HG03103 (cell line): ENCODE measurements around the gene CFAP74.

Experiments used
- ATAC-seq: cut with Tn5 transposase; IDR thresholded peaks from one replicate; pipeline ENCODE4 v1.9.1; 2021; ENCODE audit warnings: low read depth; ENCODE audit not compliant: unreplicated experiment

The CFAP74 gene

GRCh38 chr1:2019571-2020309 is 16.2 kb upstream of the CFAP74 start:
- no peak for ATAC-seq

GRCh38 chr1:2019172-2019543 is 15.6 kb upstream of the CFAP74 start, which contains the start of gene GABRD:
Gene GABRD, plus strand, starts transcription at chr1:2019345. Its CDS starts 79 bp downstream, at chr1:2019424.
- no peak for ATAC-seq

GRCh38 chr1:2018217-2019171 is 14.9 kb upstream of the CFAP74 start:
- no peak for ATAC-seq

GRCh38 chr1:2016123-2016522 is 12.5 kb upstream of the CFAP74 start:
- ATAC-seq, result no peak

- no peak for ATAC-seq
Observed at GRCh38 chr1:2014741-2015735, 11.5 kb upstream of the CFAP74 start.

- no peak for ATAC-seq
Observed at GRCh38 chr1:2014181-2014580, 10.6 kb upstream of the CFAP74 start.

- ATAC-seq, result no peak
Observed at GRCh38 chr1:2009101-2010053, 5.8 kb upstream of the CFAP74 start.

- ATAC-seq, result no peak
Observed at GRCh38 chr1:2004856-2005255, 1.3 kb upstream of the CFAP74 start.

- ATAC-seq, result no peak
Observed at GRCh38 chr1:2001773-2002411, 1.7 kb downstream of the CFAP74 start.

GRCh38 chr1:2000850-2001249 is 2.7 kb downstream of the CFAP74 start:
- ATAC-seq, result no peak

- no peak for ATAC-seq
Observed at GRCh38 chr1:2000432-2000831, 3.2 kb downstream of the CFAP74 start.

- ATAC-seq, result no peak
Observed at GRCh38 chr1:1997576-1997975, 6.0 kb downstream of the CFAP74 start.

- ATAC-seq, result no peak
Observed at GRCh38 chr1:1996207-1996651, 7.4 kb downstream of the CFAP74 start.

GRCh38 chr1:1994536-1994935 is 9.1 kb downstream of the CFAP74 start:
- no peak for ATAC-seq

- no peak for ATAC-seq
Observed at GRCh38 chr1:1990222-1990621, 13.4 kb downstream of the CFAP74 start.

- no peak for ATAC-seq
Observed at GRCh38 chr1:1989789-1990188, 13.8 kb downstream of the CFAP74 start.

- no peak for ATAC-seq
Observed at GRCh38 chr1:1989102-1989542, 14.5 kb downstream of the CFAP74 start.

GRCh38 chr1:1988061-1988945 is 15.3 kb downstream of the CFAP74 start:
- ATAC-seq, result no peak
